ENCODE results near the gene HYAL1. TPM values are rescaled to one million over a fixed set of nuclear protein-coding genes. Genes with fewer than 3 reads are reported as not detected.
A peak's percentile ranks its signal among the peaks of the same experiment; 100 is the strongest.

The HYAL1 gene
- total RNA-seq, 2 donors from 2014 or later: 5.8 to 6.1 TPM

GRCh38 chr3:50341996-50342650, 38.7 kb upstream of the HYAL1 start:
- H3K4me3 ChIP-seq: no peak overlapping the region
- no peak for DNase-seq (ENCODE audit: low spot score)

GRCh38 chr3:50341537-50341936, 38.2 kb upstream of the HYAL1 start:
- Histone ChIP-seq H3K4me3 (peak overlapping the region; percentile 74), H3K4me1 (ENCODE audit: control insufficient read depth in 1 of 2, low read depth in 2 of 2) (peaks cover 21 to 54% of the 10 kb centered on the region in 2 donors), H3K27ac (peak overlapping the region in 1 of 2 donors; percentile 93), H3K36me3 (no peaks in the 10 kb centered on the region), H3K9me3 (no peaks in the 10 kb centered on the region), H3K27me3 (replicated peaks; ENCODE audit: insufficient read depth) (no peaks in the 10 kb centered on the region)
- ATAC-seq (ENCODE audit: insufficient number of reproducible peaks, low FRiP score, low read depth) (no peak), DNase-seq (ENCODE audit: low spot score) (no peak)
- TF ChIP-seq CTCF (IDR thresholded peaks at IDR 0.05): no peak

More at GRCh38 chr3:50341996-50342650, 38.7 kb upstream of the HYAL1 start:
- Histone ChIP-seq H3K9me3 (no peaks in the 10 kb centered on the region), H3K27me3 (replicated peaks; ENCODE audit: insufficient read depth) (no peaks in the 10 kb centered on the region), H3K27ac (no peak overlapping the region), H3K36me3 (no peaks in the 10 kb centered on the region), H3K4me1 (ENCODE audit: control insufficient read depth in 1 of 2, low read depth in 2 of 2) (peaks cover 21 to 53% of the 10 kb centered on the region in 2 donors)
- no peak for TF ChIP-seq CTCF (IDR thresholded peaks at IDR 0.05)
- ATAC-seq (ENCODE audit: insufficient number of reproducible peaks, low FRiP score, low read depth): no peak

- Histone ChIP-seq H3K27me3 (replicated peaks; ENCODE audit: insufficient read depth) (no peaks in the 10 kb centered on the region), H3K4me1 (ENCODE audit: control insufficient read depth in 1 of 2, low read depth in 2 of 2) (peaks cover 27 to 57% of the 10 kb centered on the region in 2 donors), H3K9me3 (no peaks in the 10 kb centered on the region)
Measured at GRCh38 chr3:50340448-50341329, 37.3 kb upstream of the HYAL1 start, which contains the start of gene RASSF1. Gene RASSF1, minus strand, starts transcription at chr3:50340836. Its CDS starts 31 bp downstream, at chr3:50340805.

GRCh38 chr3:50340147-50340447, 36.7 kb upstream of the HYAL1 start:
- Histone ChIP-seq H3K27ac (peak overlapping the region; percentile 90 to 93), H3K36me3 (no peaks in the 10 kb centered on the region), H3K27me3 (replicated peaks; ENCODE audit: insufficient read depth) (no peaks in the 10 kb centered on the region), H3K4me3 (peak overlapping the region; percentile 74), H3K9me3 (no peaks in the 10 kb centered on the region), H3K4me1 (ENCODE audit: control insufficient read depth in 1 of 2, low read depth in 2 of 2) (peaks cover 30 to 57% of the 10 kb centered on the region in 2 donors)
- no peak for TF ChIP-seq CTCF (IDR thresholded peaks at IDR 0.05)
- ATAC-seq (ENCODE audit: insufficient number of reproducible peaks, low FRiP score, low read depth) (no peak), DNase-seq (ENCODE audit: low spot score) (no peak)

More at GRCh38 chr3:50340448-50341329, 37.3 kb upstream of the HYAL1 start, which contains the start of gene RASSF1:
- ATAC-seq (ENCODE audit: insufficient number of reproducible peaks, low FRiP score, low read depth) (no peak), DNase-seq (ENCODE audit: low spot score) (no peak)
- TF ChIP-seq CTCF (IDR thresholded peaks at IDR 0.05): no peak
- Histone ChIP-seq H3K4me3 (peak within 1 kb of the TSS; percentile 74), H3K27ac (peak within 1 kb of the TSS; percentile 90 to 93), H3K36me3 (no peaks in the 10 kb centered on the region)

- no peak for DNase-seq (ENCODE audit: low spot score)
- Histone ChIP-seq H3K27me3 (replicated peaks; ENCODE audit: insufficient read depth) (no peaks in the 10 kb centered on the region), H3K27ac (peak overlapping the region; percentile 90 to 93), H3K36me3 (no peaks in the 10 kb centered on the region), H3K4me3 (peak overlapping the region; percentile 74), H3K9me3 (no peaks in the 10 kb centered on the region), H3K4me1 (ENCODE audit: control insufficient read depth in 1 of 2, low read depth in 2 of 2) (peaks cover 35 to 61% of the 10 kb centered on the region in 2 donors)
- ATAC-seq (ENCODE audit: insufficient number of reproducible peaks, low FRiP score, low read depth): no peak
- no peak for TF ChIP-seq CTCF (IDR thresholded peaks at IDR 0.05)
Measured at GRCh38 chr3:50339485-50340146, 36.2 kb upstream of the HYAL1 start.

Data from thoracic aorta (tissue), 2 donors.